Testis (tissue), 2 donors: Measurements from ENCODE around the gene SLC39A5.

ENCODE experiments used
- CTCF ChIP-seq, 3 experiments: fragments of 450-650 bp in 2 of 3; fragments of 200-600 bp in 1 of 3; sonication (generic) in 1 of 3; IDR thresholded peaks; one replicate each; pipeline ENCODE4 v1.5.1; 2016 to 2019; ENCODE audit warnings: antibody characterized with exemption in 3 of 3, mild to moderate bottlenecking in 2 of 3, moderate library complexity in 1 of 3
- POLR2A ChIP-seq: fragments of 450-650 bp; IDR thresholded peaks from one replicate; pipeline ENCODE4 v1.6.1; 2017; ENCODE audit warnings: antibody characterized with exemption, mild to moderate bottlenecking, moderate library complexity

- TF ChIP-seq POLR2A (no peak), CTCF (IDR thresholded peaks at IDR 0.05) (no peak)
Observed at GRCh38 chr12:56241424-56242303, 11.8 kb downstream of the SLC39A5 start.
